AG09319 (cell line): Measurements from ENCODE around the gene CHST11.

Experiments used
- DNase-seq: peaks from one replicate; pipeline ENCODE4 v3.0.0-alpha.2; 2010; ENCODE audit warnings: low read depth; ENCODE audit errors: extremely low read depth
- TF ChIP-seq, protein P1 (sequence below): IDR thresholded peaks from 2 replicates; pipeline ENCODE4 v1.5.1; 2011; ENCODE audit warnings: low read depth, mild to moderate bottlenecking, inconsistent platforms, low read length, moderate library complexity

The CHST11 gene

GRCh38 chr12:104748356-104748755, 291.6 kb downstream of the CHST11 start:
- TF ChIP-seq, protein P1, sequence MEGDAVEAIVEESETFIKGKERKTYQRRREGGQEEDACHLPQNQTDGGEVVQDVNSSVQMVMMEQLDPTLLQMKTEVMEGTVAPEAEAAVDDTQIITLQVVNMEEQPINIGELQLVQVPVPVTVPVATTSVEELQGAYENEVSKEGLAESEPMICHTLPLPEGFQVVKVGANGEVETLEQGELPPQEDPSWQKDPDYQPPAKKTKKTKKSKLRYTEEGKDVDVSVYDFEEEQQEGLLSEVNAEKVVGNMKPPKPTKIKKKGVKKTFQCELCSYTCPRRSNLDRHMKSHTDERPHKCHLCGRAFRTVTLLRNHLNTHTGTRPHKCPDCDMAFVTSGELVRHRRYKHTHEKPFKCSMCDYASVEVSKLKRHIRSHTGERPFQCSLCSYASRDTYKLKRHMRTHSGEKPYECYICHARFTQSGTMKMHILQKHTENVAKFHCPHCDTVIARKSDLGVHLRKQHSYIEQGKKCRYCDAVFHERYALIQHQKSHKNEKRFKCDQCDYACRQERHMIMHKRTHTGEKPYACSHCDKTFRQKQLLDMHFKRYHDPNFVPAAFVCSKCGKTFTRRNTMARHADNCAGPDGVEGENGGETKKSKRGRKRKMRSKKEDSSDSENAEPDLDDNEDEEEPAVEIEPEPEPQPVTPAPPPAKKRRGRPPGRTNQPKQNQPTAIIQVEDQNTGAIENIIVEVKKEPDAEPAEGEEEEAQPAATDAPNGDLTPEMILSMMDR: no peak

GRCh38 chr12:104748790-104749189, 292.0 kb downstream of the CHST11 start:
- DNase-seq: no peak
- TF ChIP-seq, protein P1: no peak

More at GRCh38 chr12:104748356-104748755, 291.6 kb downstream of the CHST11 start:
- no peak for DNase-seq

DNA sequence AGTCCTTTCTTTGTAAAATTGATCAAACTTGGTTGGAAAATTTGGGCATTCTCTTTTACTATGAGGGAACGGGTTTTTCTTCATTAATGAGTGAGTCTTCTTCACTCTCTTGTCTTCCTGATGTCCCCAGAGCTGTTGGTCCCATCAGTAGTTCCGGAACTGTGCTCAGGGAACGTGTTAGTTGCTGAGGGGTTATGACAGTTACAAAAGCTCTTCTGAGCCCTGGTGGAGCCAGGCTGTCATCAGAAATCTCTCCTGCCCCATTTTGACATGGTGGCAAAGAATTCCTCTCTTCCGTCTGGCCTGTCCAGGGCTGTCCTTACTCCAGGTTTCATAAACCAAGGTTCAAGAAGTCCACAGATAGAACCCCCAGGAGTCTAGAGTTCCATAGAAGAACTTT, 292.8 kb downstream of the CHST11 start:
- DNase-seq: no peak
- TF ChIP-seq, protein P1: no peak

DNA sequence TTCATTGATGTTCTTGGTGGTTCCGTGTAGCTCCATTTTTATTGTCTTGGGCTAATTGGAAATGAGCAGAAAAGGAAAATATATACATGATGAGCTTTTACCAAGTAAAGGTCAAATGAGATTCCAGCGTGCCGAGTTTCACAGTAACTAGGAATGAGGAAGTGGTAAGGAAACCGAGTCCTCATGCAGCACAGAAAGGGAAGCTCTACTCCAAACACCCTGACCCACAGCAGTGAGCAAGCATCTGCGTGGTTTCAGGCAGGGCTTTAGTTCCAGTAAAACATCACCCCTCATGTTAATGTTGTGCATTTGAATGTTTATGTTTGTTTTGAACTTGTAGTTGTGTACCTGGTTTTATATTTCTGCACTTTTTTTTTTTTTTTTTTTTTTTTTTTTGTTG, 293.3 kb downstream of the CHST11 start:
- DNase-seq: peak; percentile 38

DNA sequence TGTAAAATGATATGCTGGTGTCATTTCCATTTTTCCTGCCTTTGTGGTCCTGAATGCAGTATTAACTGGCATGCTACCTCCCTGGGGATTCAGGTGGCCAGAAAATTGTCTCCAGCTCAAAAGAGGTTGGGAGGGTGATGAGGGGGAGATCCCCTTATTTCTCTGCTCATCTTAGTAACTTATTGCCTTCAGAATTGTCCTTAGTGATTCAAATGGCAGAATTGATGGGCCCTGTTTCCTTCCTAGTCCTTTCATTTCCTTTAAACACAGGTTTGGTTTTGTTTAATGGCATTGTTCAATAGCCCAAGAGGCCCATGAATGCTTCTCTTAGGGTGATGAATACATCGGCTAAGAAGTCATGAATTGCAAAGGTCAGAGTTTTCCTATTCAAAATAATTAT, 294.4 kb downstream of the CHST11 start:
- TF ChIP-seq, protein P1: no peak
- DNase-seq: no peak

More for the DNA sequence above, 293.3 kb downstream of the CHST11 start:
- TF ChIP-seq, protein P1: no peak

DNA sequence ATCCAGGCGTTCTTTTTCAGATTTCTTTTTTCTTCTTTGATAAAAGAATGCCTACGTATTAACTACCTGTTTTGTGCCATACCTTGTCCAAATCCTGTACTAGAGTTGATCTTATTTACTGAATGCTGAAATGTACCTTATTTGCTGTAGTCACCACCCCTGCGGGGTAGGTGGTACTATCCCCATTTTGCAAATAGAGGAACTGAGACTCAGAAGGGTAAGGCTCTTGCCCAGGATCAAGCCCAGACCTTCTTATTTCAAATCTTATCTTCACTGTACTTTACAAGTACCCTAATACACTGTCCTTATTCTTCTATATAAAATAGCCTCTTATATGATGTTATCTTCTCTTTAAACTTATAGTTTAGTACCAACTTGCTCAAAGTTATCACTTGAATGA, 294.8 kb downstream of the CHST11 start:
- TF ChIP-seq, protein P1: no peak
- DNase-seq: no peak

DNA sequence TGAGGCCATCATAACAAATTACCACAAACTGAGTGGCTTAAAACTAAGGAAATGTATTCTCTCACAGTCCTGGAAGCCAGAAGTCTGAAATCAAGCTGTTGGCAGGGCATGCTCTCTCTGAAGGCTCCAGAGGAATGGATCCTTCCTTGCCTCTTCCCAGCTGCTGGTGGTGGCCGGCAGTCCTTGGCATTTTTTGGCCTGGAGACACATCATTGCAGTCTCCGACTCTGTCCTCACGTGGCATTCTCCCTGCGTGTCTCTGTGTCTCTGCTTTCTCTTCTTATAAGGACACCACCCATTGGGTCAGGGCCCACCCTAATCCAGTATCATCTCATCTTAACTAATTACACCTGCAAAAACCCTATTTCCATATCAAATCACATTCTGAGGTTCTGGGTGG, 295.3 kb downstream of the CHST11 start:
- TF ChIP-seq, protein P1: no peak

More for the DNA sequence above, 295.3 kb downstream of the CHST11 start:
- DNase-seq: no peak
